ENCODE measurements around the gene TARS2. TPM values are rescaled to one million over a fixed set of nuclear protein-coding genes. Genes with fewer than 3 reads are reported as not detected.
A peak's percentile ranks its signal among the peaks of the same experiment; 100 is the strongest.

Gene TARS2
- total and polyA plus RNA-seq, 2 of the 13 experiments (the other 11 are each of a cell fraction or from before 2014, with no cell fraction given), result 21.3 to 22.8 TPM

- TF ChIP-seq CHD2 (IDR thresholded peaks at IDR 0.05; ENCODE audit: low read depth, low read length) (no peak), ZBTB3 (CRISPR knock-in tag; IDR thresholded peaks at IDR 0.05; ENCODE audit: borderline replicate concordance, low read depth) (0 out of 2 replicates have a peak, but pooled peaks have one; percentile 9), NRL (CRISPR knock-in tag; IDR thresholded peaks at IDR 0.05; ENCODE audit: borderline replicate concordance) (0 out of 2 replicates have a peak, but pooled peaks have one; percentile 39), ZNF709 (CRISPR knock-in tag; IDR thresholded peaks at IDR 0.05) (0 out of 2 replicates have a peak, but pooled peaks have one; percentile 40), SALL1 (CRISPR knock-in tag; IDR thresholded peaks at IDR 0.05) (peak; percentile 12; the same call in 1 of the 2 replicates), ASH2L (IDR thresholded peaks at IDR 0.05; ENCODE audit: insufficient read length, low read depth, low read length) (no peak), ZNF850 (CRISPR knock-in tag; conservative IDR thresholded peaks at IDR 0.05) (0 out of 2 replicates have a peak, but pooled peaks have one; percentile 27), PHF21A (CRISPR knock-in tag; IDR thresholded peaks at IDR 0.05) (0 out of 2 replicates have a peak, but pooled peaks have one; percentile 31), HBP1 (CRISPR knock-in tag; IDR thresholded peaks at IDR 0.05; ENCODE audit: low read depth) (peak; percentile 51; the same call in 1 of the 2 replicates), ZC3H13 (CRISPR knock-in tag; IDR thresholded peaks at IDR 0.05) (peak; percentile 51; the same call in 1 of the 2 replicates), ZNF816 (CRISPR knock-in tag; IDR thresholded peaks at IDR 0.05; ENCODE audit: borderline replicate concordance) (0 out of 2 replicates have a peak, but pooled peaks have one; percentile 1), KDM2A (CRISPR knock-in tag; IDR thresholded peaks at IDR 0.05; ENCODE audit: borderline replicate concordance, low read depth) (peak; percentile 8; the same call in 1 of the 2 replicates), ZFP1 (CRISPR knock-in tag; IDR thresholded peaks at IDR 0.05) (no peak)
- TF ChIP-seq, protein P1, sequence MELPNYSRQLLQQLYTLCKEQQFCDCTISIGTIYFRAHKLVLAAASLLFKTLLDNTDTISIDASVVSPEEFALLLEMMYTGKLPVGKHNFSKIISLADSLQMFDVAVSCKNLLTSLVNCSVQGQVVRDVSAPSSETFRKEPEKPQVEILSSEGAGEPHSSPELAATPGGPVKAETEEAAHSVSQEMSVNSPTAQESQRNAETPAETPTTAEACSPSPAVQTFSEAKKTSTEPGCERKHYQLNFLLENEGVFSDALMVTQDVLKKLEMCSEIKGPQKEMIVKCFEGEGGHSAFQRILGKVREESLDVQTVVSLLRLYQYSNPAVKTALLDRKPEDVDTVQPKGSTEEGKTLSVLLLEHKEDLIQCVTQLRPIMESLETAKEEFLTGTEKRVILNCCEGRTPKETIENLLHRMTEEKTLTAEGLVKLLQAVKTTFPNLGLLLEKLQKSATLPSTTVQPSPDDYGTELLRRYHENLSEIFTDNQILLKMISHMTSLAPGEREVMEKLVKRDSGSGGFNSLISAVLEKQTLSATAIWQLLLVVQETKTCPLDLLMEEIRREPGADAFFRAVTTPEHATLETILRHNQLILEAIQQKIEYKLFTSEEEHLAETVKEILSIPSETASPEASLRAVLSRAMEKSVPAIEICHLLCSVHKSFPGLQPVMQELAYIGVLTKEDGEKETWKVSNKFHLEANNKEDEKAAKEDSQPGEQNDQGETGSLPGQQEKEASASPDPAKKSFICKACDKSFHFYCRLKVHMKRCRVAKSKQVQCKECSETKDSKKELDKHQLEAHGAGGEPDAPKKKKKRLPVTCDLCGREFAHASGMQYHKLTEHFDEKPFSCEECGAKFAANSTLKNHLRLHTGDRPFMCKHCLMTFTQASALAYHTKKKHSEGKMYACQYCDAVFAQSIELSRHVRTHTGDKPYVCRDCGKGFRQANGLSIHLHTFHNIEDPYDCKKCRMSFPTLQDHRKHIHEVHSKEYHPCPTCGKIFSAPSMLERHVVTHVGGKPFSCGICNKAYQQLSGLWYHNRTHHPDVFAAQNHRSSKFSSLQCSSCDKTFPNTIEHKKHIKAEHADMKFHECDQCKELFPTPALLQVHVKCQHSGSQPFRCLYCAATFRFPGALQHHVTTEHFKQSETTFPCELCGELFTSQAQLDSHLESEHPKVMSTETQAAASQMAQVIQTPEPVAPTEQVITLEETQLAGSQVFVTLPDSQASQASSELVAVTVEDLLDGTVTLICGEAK (IDR thresholded peaks at IDR 0.05), result no peak
- TF ChIP-seq, protein P1 (CRISPR knock-in tag; IDR thresholded peaks at IDR 0.05), result 0 out of 2 replicates have a peak, but pooled peaks have one; percentile 16
Observed at GRCh38 chr1:150514913-150515327, 27.7 kb downstream of the TARS2 start (continued).
